Right atrium auricular region (tissue), 2 donors: ENCODE measurements around the gene KAZN. TPM values are rescaled to one million over a fixed set of nuclear protein-coding genes. Genes with fewer than 3 reads are reported as not detected.

Experiments used
- DNase-seq: peaks from one replicate; pipeline ENCODE4 v3.0.0-alpha.2; 2019; ENCODE audit warnings: low spot score
- H3K27ac ChIP-seq, 2 donors: fragments of 200-600 bp; sonication (generic); 1 replicate in 1 of 2; 2 replicates in 1 of 2; pipeline ENCODE4 v1.5.1; 2016 to 2019
- H3K27me3 ChIP-seq, 2 donors: fragments of 200-600 bp; sonication (generic); one replicate each; pipeline versions ENCODE4 v1.5.1 to v1.6.0; 2017 to 2019
- H3K36me3 ChIP-seq: fragments of 200-600 bp; sonication (generic); one replicate; pipeline ENCODE4 v1.5.1; 2016
- H3K4me1 ChIP-seq, 2 donors: fragments of 200-600 bp; sonication (generic); one replicate each; pipeline versions ENCODE4 v1.5.1 to v1.6.0; 2017 to 2019
- H3K4me3 ChIP-seq, 2 donors: fragments of 200-600 bp; sonication (generic); 1 replicate in 1 of 2; 2 replicates in 1 of 2; pipeline ENCODE4 v1.5.1; 2017 to 2019; ENCODE audit warnings: mild to moderate bottlenecking in 1 of 2, moderate library complexity in 1 of 2
- H3K9me3 ChIP-seq, 2 donors: fragments of 200-600 bp; sonication (generic); one replicate each; pipeline ENCODE4 v1.5.1; 2019
- CTCF ChIP-seq, 2 donors: fragments of 200-600 bp; sonication (generic); IDR thresholded peaks; one replicate each; pipeline ENCODE4 v1.5.1; 2019; ENCODE audit warnings: antibody characterized with exemption in 2 of 2
- total RNA-seq, 2 donors: library from RNA; depleted of rRNA; stranded (reverse); fragments of >200 nt; gene quantifications; one replicate each; pipeline ENCODE4 v1.1.0, GENCODE V29; 2016

The KAZN gene
- total RNA-seq, 2 donors from 2014 or later: 3.9 to 6.8 TPM

GRCh38 chr1:15013767-15014166 lies 415.3 kb downstream of the KAZN start:
- H3K9me3 ChIP-seq: no peaks in the 10 kb centered on the region
- H3K27ac ChIP-seq: no peak overlapping the region
- H3K27me3 ChIP-seq: no peaks in the 10 kb centered on the region
- no peak for TF ChIP-seq CTCF (IDR thresholded peaks at IDR 0.05)
- no peaks in the 10 kb centered on the region for H3K36me3 ChIP-seq
- no peak overlapping the region for H3K4me3 ChIP-seq
- no peaks in the 10 kb centered on the region for H3K4me1 ChIP-seq
- no peak for DNase-seq

- H3K9me3 ChIP-seq: no peaks in the 10 kb centered on the region
- DNase-seq: no peak
- H3K27me3 ChIP-seq: no peaks in the 10 kb centered on the region
- H3K27ac ChIP-seq: no peak overlapping the region
- no peak overlapping the region for H3K4me3 ChIP-seq
- H3K4me1 ChIP-seq: no peaks in the 10 kb centered on the region
- no peaks in the 10 kb centered on the region for H3K36me3 ChIP-seq
- TF ChIP-seq CTCF (IDR thresholded peaks at IDR 0.05): no peak
Measured at GRCh38 chr1:15014516-15014915, 416.0 kb downstream of the KAZN start.

- no peaks in the 10 kb centered on the region for H3K27me3 ChIP-seq
- no peak overlapping the region for H3K27ac ChIP-seq
- H3K4me1 ChIP-seq: peaks cover 0 to 9% of the 10 kb centered on the region in 2 donors
- no peak for TF ChIP-seq CTCF (IDR thresholded peaks at IDR 0.05)
- H3K4me3 ChIP-seq: no peak overlapping the region
- H3K9me3 ChIP-seq: no peaks in the 10 kb centered on the region
- DNase-seq: no peak
- no peaks in the 10 kb centered on the region for H3K36me3 ChIP-seq
Measured at GRCh38 chr1:15016001-15016400, 417.5 kb downstream of the KAZN start.

- Histone ChIP-seq H3K36me3 (no peaks in the 10 kb centered on the region), H3K27ac (no peak overlapping the region), H3K4me3 (no peak overlapping the region), H3K27me3 (no peaks in the 10 kb centered on the region), H3K9me3 (no peaks in the 10 kb centered on the region), H3K4me1 (peaks cover 0 to 10% of the 10 kb centered on the region in 2 donors)
- no peak for DNase-seq
- no peak for TF ChIP-seq CTCF (IDR thresholded peaks at IDR 0.05)
Measured at GRCh38 chr1:15016526-15016925, 418.0 kb downstream of the KAZN start.

- Histone ChIP-seq H3K27ac (no peak overlapping the region), H3K36me3 (no peaks in the 10 kb centered on the region), H3K4me3 (no peak overlapping the region), H3K4me1 (peaks cover 0 to 10% of the 10 kb centered on the region in 2 donors), H3K9me3 (no peaks in the 10 kb centered on the region), H3K27me3 (no peaks in the 10 kb centered on the region)
- TF ChIP-seq CTCF (IDR thresholded peaks at IDR 0.05): no peak
- no peak for DNase-seq
Measured at GRCh38 chr1:15017120-15017519, 418.6 kb downstream of the KAZN start.

GRCh38 chr1:15018767-15019166 lies 420.3 kb downstream of the KAZN start:
- Histone ChIP-seq H3K36me3 (no peaks in the 10 kb centered on the region), H3K27me3 (no peaks in the 10 kb centered on the region), H3K4me3 (no peak overlapping the region), H3K9me3 (no peaks in the 10 kb centered on the region), H3K4me1 (peaks cover 0 to 10% of the 10 kb centered on the region in 2 donors), H3K27ac (no peak overlapping the region)
- DNase-seq: no peak
- TF ChIP-seq CTCF (IDR thresholded peaks at IDR 0.05): no peak
